GM12891 (cell line): Measurements from ENCODE around the gene GRM7.

Experiments used
- POLR2A ChIP-seq: IDR thresholded peaks from 2 replicates; pipeline ENCODE4 v1.6.1; 2011; ENCODE audit warnings: low read depth, low read length, control low read depth
- POLR2AphosphoS5 ChIP-seq: IDR thresholded peaks from 2 replicates; pipeline ENCODE4 v1.6.1; 2011; ENCODE audit warnings: low read depth, low read length, control low read depth
- TAF1 ChIP-seq: IDR thresholded peaks from 2 replicates; pipeline ENCODE4 v1.6.1; 2011; ENCODE audit warnings: low read depth, low read length, control low read depth

- TF ChIP-seq TAF1 (no peak), POLR2A (no peak), POLR2AphosphoS5 (no peak)
These were observed 789.6 kb downstream of the GRM7 start for GRCh38 chr3:7650466-7650865.
